Measurements from ENCODE around the gene JAK2. TPM values are rescaled to one million over a fixed set of nuclear protein-coding genes. Genes with fewer than 3 reads are reported as not detected.

The JAK2 gene
- total RNA-seq, 2 experiments from 2014 or later: 4.4 to 11.4 TPM

- no peak for TF ChIP-seq EZH2phosphoT487 (IDR thresholded peaks at IDR 0.05; ENCODE audit: borderline replicate concordance, low read depth, low read length)
- no peak for TF ChIP-seq CTCF (conservative IDR thresholded peaks at IDR 0.05; ENCODE audit: low read length)
- peak; percentile 6 for DNase-seq (ENCODE audit: low spot score)
- Histone ChIP-seq H3K9me2 (ENCODE audit: insufficient read depth, low read length) (no peaks in the 10 kb centered on the region), H3K4me3 (ENCODE audit: low read depth, low read length, poor library complexity, severe bottlenecking) (peak overlapping the region; percentile 72), H3K27ac (ENCODE audit: low read depth, low read length, poor library complexity, severe bottlenecking) (no peak overlapping the region), H2AFZ (ENCODE audit: low read length) (peak overlapping the region; percentile 88), H3K9me3 (ENCODE audit: low read length) (no peaks in the 10 kb centered on the region), H3K4me1 (ENCODE audit: insufficient read depth, low read length, poor library complexity, severe bottlenecking) (peaks cover 31% of the 10 kb centered on the region), H3K4me2 (ENCODE audit: low read length) (peak overlapping the region; percentile 88), H4K20me1 (ENCODE audit: insufficient read depth, low read length) (no peaks in the 10 kb centered on the region), H3K79me2 (ENCODE audit: insufficient read depth, low read depth, low read length) (0 out of 2 replicates have a peak, but pooled peaks cover 5% of the 10 kb centered on the region), H3K36me3 (ENCODE audit: insufficient read depth, low read length) (no peaks in the 10 kb centered on the region)
- CTCF ChIA-PET (ENCODE audit: unreplicated experiment): interaction anchor here (0.6 to 1.1 kb wide), 2 partner anchors 45 to 220 kb away, joined by 3 read pairs; no protein-coding TSS in a partner anchor
- TSS peak; percentile 57 for BruUV-seq (replicated peaks)
- intact Hi-C loops (cut with micrococcal nuclease; ENCODE audit: unreplicated experiment): loop anchor here (2.0 to 10.0 kb wide), 7 partner anchors 47 to 851 kb away; partner anchors contain the start of genes CDC37L1, ERMP1, PLPP6 and RIC1
- POLR2A ChIA-PET: interaction anchor here (0.5 to 1.7 kb wide), 7 partner anchors 9 to 247 kb away, joined by 3 to 8 read pairs (median 4); no protein-coding TSS in a partner anchor
Observed at GRCh38 chr9:4983601-4984165, 1.4 kb upstream of the JAK2 start.

- no peaks in the 10 kb centered on the region for H4K20me1 ChIP-seq (ENCODE audit: insufficient read depth, low read length)
- POLR2A ChIA-PET: interaction anchor here (0.6 to 3.1 kb wide), 4 partner anchors 167 to 635 kb away, joined by 3 to 15 read pairs (median 4); no protein-coding TSS in a partner anchor
- peak overlapping the region; percentile 88 for H3K4me2 ChIP-seq (ENCODE audit: low read length)
- H3K9me2 ChIP-seq (ENCODE audit: insufficient read depth, low read length): no peaks in the 10 kb centered on the region
- 0 out of 2 replicates have a peak, but pooled peaks cover 5% of the 10 kb centered on the region for H3K79me2 ChIP-seq (ENCODE audit: insufficient read depth, low read depth, low read length)
- CTCF ChIA-PET (ENCODE audit: unreplicated experiment): no interaction called here
- TF ChIP-seq CTCF (conservative IDR thresholded peaks at IDR 0.05; ENCODE audit: low read length): no peak
- no peak for TF ChIP-seq EZH2phosphoT487 (IDR thresholded peaks at IDR 0.05; ENCODE audit: borderline replicate concordance, low read depth, low read length)
- H3K4me1 ChIP-seq (ENCODE audit: insufficient read depth, low read length, poor library complexity, severe bottlenecking): peaks cover 31% of the 10 kb centered on the region
- H2AFZ ChIP-seq (ENCODE audit: low read length): peak overlapping the region; percentile 88
- peak; percentile 50 for DNase-seq (ENCODE audit: low spot score)
- intact Hi-C loops (cut with micrococcal nuclease; ENCODE audit: unreplicated experiment): loop anchor here (2.0 to 10.0 kb wide), 7 partner anchors 47 to 851 kb away; partner anchors contain the start of genes CDC37L1, ERMP1, PLPP6 and RIC1
- peak overlapping the region; percentile 72 for H3K4me3 ChIP-seq (ENCODE audit: low read depth, low read length, poor library complexity, severe bottlenecking)
- no peaks in the 10 kb centered on the region for H3K36me3 ChIP-seq (ENCODE audit: insufficient read depth, low read length)
- BruUV-seq (replicated peaks): no TSS peak
- peak overlapping the region; percentile 72 for H3K27ac ChIP-seq (ENCODE audit: low read depth, low read length, poor library complexity, severe bottlenecking)
- H3K9me3 ChIP-seq (ENCODE audit: low read length): no peaks in the 10 kb centered on the region
Observed at GRCh38 chr9:4984171-4984620, 876 bp upstream of the JAK2 start.
